GM19240 (cell line): Measurements from ENCODE around the gene SERINC5.
"Not testable (repeated sequence)": the region's sequence is repeated elsewhere in the genome, so short reads cannot be mapped to it uniquely, and the experiment has no call there.

ENCODE experiments used
- DNase-seq: peaks from one replicate; pipeline ENCODE4 v3.0.0; 2011; ENCODE audit warnings: low spot score; ENCODE audit not compliant: insufficient read length

The SERINC5 gene

GRCh38 chr5:80227979-80228596 lies 27.8 kb downstream of the SERINC5 start:
- DNase-seq: no peak

GRCh38 chr5:80225934-80226326 lies 29.9 kb downstream of the SERINC5 start:
- no peak for DNase-seq

- DNase-seq: no peak
Measured at GRCh38 chr5:80225189-80225933, 30.5 kb downstream of the SERINC5 start.

- no peak for DNase-seq
Measured at GRCh38 chr5:80223561-80223960, 32.3 kb downstream of the SERINC5 start.

- DNase-seq: no peak
Measured at GRCh38 chr5:80220245-80220897, 35.5 kb downstream of the SERINC5 start.

- DNase-seq: no peak
Measured at GRCh38 chr5:80219391-80219790, 36.5 kb downstream of the SERINC5 start.

- no peak for DNase-seq
Measured at GRCh38 chr5:80217667-80218066, 38.2 kb downstream of the SERINC5 start.

- no peak for DNase-seq
Measured at GRCh38 chr5:80216753-80217596, 38.9 kb downstream of the SERINC5 start.

- no peak for DNase-seq
Measured at GRCh38 chr5:80216096-80216495, 39.8 kb downstream of the SERINC5 start.

GRCh38 chr5:80215523-80215922 lies 40.3 kb downstream of the SERINC5 start:
- no peak for DNase-seq

- no peak for DNase-seq
Measured at GRCh38 chr5:80213466-80213865, 42.4 kb downstream of the SERINC5 start.

- DNase-seq: no peak
Measured at GRCh38 chr5:80212171-80212667, 43.6 kb downstream of the SERINC5 start.

GRCh38 chr5:80211327-80211726 lies 44.5 kb downstream of the SERINC5 start:
- DNase-seq: no peak

GRCh38 chr5:80210014-80210413 lies 45.8 kb downstream of the SERINC5 start:
- no peak for DNase-seq

- DNase-seq: no peak
Measured at GRCh38 chr5:80208381-80208780, 47.5 kb downstream of the SERINC5 start.

- DNase-seq: no peak
Measured at GRCh38 chr5:80207832-80208231, 48.0 kb downstream of the SERINC5 start.

- DNase-seq: no peak
Measured at GRCh38 chr5:80206282-80206681, 49.6 kb downstream of the SERINC5 start.

- no peak for DNase-seq
Measured at GRCh38 chr5:80205846-80206245, 50.0 kb downstream of the SERINC5 start.

- no peak for DNase-seq
Measured at GRCh38 chr5:80204808-80205614, 50.8 kb downstream of the SERINC5 start.

GRCh38 chr5:80201763-80202162 lies 54.1 kb downstream of the SERINC5 start:
- DNase-seq: not testable (repeated sequence)

GRCh38 chr5:80198920-80199319 lies 56.9 kb downstream of the SERINC5 start:
- DNase-seq: no peak
